ENCODE results near the gene ROBO2. TPM values are rescaled to one million over a fixed set of nuclear protein-coding genes. Genes with fewer than 3 reads are reported as not detected.

ROBO2 gene
- total RNA-seq, 4 donors from 2014 or later: 4.7 to 8.4 (median 6.6) TPM

DNA sequence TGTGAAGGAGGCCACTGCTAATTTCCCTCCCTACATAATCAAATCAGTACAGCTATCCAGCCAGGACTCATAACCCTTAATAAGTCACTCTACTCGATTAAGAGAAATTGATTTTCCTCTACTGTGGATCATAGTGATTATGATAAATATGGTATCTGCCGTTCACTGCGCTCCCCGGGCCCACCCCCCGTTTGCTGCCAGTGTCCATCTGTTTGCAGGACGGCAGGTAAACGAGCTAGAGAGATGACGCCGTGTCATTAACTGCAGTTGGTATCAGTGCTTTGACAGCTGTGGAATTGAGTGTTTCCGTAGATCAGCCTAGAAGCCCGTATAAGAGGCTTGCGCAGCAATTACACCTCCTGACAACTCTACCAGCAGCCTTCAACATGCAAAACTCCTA is 94.9 kb downstream of the ROBO2 start:
- no peak for DNase-seq
- Histone ChIP-seq H3K4me3 (no peak overlapping the region), H3K36me3 (no peaks in the 10 kb centered on the region), H3K27ac (no peak overlapping the region), H3K4me1 (no peaks in the 10 kb centered on the region), H3K9me3 (no peaks in the 10 kb centered on the region), H3K27me3 (no peaks in the 10 kb centered on the region)
- intact Hi-C loops (cut with DNase I): no loop called here
- 70 to 73% methylated on average over 8 to 9 of the region's 12 CpGs for WGBS, 2 donors
- TF ChIP-seq POLR2A (IDR thresholded peaks at IDR 0.05): no peak
- TF ChIP-seq, protein P1, sequence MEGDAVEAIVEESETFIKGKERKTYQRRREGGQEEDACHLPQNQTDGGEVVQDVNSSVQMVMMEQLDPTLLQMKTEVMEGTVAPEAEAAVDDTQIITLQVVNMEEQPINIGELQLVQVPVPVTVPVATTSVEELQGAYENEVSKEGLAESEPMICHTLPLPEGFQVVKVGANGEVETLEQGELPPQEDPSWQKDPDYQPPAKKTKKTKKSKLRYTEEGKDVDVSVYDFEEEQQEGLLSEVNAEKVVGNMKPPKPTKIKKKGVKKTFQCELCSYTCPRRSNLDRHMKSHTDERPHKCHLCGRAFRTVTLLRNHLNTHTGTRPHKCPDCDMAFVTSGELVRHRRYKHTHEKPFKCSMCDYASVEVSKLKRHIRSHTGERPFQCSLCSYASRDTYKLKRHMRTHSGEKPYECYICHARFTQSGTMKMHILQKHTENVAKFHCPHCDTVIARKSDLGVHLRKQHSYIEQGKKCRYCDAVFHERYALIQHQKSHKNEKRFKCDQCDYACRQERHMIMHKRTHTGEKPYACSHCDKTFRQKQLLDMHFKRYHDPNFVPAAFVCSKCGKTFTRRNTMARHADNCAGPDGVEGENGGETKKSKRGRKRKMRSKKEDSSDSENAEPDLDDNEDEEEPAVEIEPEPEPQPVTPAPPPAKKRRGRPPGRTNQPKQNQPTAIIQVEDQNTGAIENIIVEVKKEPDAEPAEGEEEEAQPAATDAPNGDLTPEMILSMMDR (IDR thresholded peaks at IDR 0.05): no peak

DNA sequence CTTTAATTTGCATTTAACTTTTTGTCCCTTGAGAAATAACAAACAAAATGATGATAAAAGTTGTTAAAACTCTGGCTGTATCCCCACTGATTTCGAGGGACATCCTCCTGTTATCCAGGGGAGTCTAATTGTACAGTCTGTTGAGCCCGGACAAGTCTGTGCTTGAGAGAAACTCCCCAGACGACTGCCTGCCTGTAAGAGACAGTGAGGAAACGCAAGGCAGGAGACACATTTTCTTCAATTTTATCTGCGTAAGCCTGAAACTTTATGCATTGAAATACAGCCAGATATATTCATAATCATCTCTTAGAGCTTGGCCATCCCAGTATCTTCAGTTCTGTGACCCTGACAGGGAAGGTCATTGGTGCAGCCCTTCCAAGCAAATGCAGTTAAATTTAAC is 97.7 kb downstream of the ROBO2 start:
- Histone ChIP-seq H3K9me3 (no peaks in the 10 kb centered on the region), H3K36me3 (no peaks in the 10 kb centered on the region), H3K4me1 (no peaks in the 10 kb centered on the region), H3K27me3 (no peaks in the 10 kb centered on the region), H3K4me3 (no peak overlapping the region), H3K27ac (no peak overlapping the region)
- intact Hi-C loops (cut with DNase I): no loop called here
- no peak for DNase-seq
- TF ChIP-seq, protein P1 (IDR thresholded peaks at IDR 0.05): no peak
- no peak for TF ChIP-seq POLR2A (IDR thresholded peaks at IDR 0.05)
- 64 to 76% methylated on average over 5 of the region's 5 CpGs for WGBS, 2 donors

DNA sequence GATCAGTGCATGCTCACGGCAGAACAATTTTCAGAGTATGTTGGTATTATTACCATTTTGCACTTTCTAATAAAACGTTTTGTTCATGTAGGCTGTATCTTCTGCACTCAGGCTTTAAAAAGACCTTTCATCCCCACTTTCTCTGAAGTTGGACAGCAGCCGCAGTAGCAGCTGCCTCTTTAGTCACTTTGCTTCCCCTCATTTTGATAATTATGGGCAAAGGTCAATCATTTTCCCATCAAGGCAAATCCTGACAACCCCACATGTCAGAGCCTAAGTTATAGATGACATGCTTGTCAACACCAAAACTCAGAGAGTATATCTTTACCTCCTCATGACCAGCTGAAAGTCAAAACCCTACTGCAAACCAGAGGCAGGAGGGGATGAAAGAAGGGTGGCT is 99.7 kb downstream of the ROBO2 start:
- 69 to 82% methylated on average over 3 of the region's 3 CpGs for WGBS, 2 donors
- Histone ChIP-seq H3K36me3 (no peaks in the 10 kb centered on the region), H3K27ac (no peak overlapping the region), H3K27me3 (no peaks in the 10 kb centered on the region), H3K4me1 (peaks cover 0 to 11% (median 0%) of the 10 kb centered on the region in 3 donors), H3K9me3 (no peaks in the 10 kb centered on the region), H3K4me3 (no peak overlapping the region)
- TF ChIP-seq, protein P1 (IDR thresholded peaks at IDR 0.05): no peak
- TF ChIP-seq POLR2A (IDR thresholded peaks at IDR 0.05): no peak
- intact Hi-C loops (cut with DNase I): no loop called here
- no peak for DNase-seq

DNA sequence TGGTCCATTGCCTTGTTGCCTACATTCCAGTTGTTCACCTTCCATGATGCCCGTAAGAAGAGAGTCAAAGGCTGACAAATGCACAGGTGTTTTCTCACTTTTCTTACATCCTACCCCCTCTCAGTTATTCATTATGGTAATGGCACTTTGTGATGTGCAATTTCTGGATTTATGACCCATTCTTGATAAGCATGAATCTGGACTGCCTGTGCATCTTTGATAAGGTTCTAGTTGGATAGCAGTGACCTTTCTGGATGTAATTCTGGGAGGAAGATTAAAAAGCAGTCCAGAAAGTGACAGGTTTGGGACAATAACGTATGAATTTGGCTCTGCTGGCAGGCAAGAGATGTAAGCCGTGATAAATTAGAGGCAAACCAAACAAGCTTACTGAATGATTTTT is 101.5 kb downstream of the ROBO2 start:
- WGBS, 2 donors: 54 to 74% methylated on average over 3 of the region's 3 CpGs

DNA sequence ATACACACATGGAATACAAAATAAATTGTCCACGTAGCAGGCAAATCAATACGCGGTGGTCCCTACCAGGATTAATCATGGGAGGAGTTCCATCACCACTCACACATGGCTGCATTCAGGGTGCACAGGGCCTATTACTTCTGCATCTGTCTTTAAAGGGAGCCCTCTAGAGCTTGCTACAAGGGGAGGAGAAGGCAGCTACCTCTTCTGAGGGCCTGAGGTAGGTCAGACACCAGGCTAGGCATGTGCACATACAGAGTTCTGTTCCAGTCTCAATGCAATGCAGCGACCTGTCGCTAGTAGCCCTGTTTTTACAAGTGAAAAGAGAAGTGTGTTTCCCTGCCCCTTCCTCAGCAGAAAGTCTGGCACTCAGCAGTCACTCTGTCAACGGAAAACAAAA is 102.7 kb downstream of the ROBO2 start:
- no peak overlapping the region for H3K4me3 ChIP-seq
- no peak overlapping the region for H3K27ac ChIP-seq
- H3K36me3 ChIP-seq: no peaks in the 10 kb centered on the region
- no peaks in the 10 kb centered on the region for H3K9me3 ChIP-seq
- WGBS, 2 donors: 84 to 85% methylated on average over 5 of the region's 6 CpGs
- TF ChIP-seq POLR2A (IDR thresholded peaks at IDR 0.05): no peak
- TF ChIP-seq, protein P1 (IDR thresholded peaks at IDR 0.05): no peak
- intact Hi-C loops (cut with DNase I): no loop called here
- no peak for DNase-seq
- H3K4me1 ChIP-seq: peaks cover 0 to 12% (median 0%) of the 10 kb centered on the region in 3 donors
- H3K27me3 ChIP-seq: no peaks in the 10 kb centered on the region

More for the DNA sequence above, 101.5 kb downstream of the ROBO2 start:
- H3K27me3 ChIP-seq: no peaks in the 10 kb centered on the region
- H3K4me3 ChIP-seq: no peak overlapping the region
- no peak overlapping the region for H3K27ac ChIP-seq
- no peaks in the 10 kb centered on the region for H3K9me3 ChIP-seq
- no peak for DNase-seq
- intact Hi-C loops (cut with DNase I): no loop called here
- peaks cover 0 to 11% (median 0%) of the 10 kb centered on the region in 3 donors for H3K4me1 ChIP-seq
- no peak for TF ChIP-seq POLR2A (IDR thresholded peaks at IDR 0.05)
- TF ChIP-seq, protein P1 (IDR thresholded peaks at IDR 0.05): no peak
- no peaks in the 10 kb centered on the region for H3K36me3 ChIP-seq

Measured in esophagus squamous epithelium (tissue), 5 donors.